Measurements from ENCODE around the gene WDR90.
A peak's percentile ranks its signal among the peaks of the same experiment; 100 is the strongest.

Gene WDR90

DNA sequence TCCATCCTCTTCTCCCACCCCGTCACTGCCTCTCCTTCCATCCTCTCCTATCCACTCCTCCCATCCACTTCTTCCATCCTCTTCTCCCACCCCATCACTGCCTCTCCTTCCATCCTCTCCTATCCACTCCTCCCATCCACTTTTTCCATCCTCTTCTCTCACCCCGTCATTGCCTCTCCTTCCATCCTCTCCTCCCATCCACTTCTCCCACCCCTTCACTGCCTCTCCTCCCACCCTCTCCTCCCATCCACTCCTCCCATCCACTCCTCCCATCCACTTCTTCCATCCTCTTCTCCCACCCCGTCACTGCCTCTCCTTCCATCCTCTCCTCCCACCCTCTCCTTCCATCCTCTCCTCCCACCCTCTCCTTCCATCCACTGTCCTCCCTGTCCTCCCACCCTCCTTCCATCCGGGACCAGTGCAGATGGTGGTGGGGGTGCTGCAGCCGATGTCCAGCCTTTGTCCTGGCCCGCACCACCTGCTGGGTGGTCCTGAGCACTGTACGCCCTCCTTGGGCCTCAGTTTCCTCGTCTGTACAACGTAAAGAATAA, 17.3 kb upstream of the WDR90 start:
- Histone ChIP-seq H3K27ac (no peak overlapping the region), H3K36me3 (peaks cover 45% of the 10 kb centered on the region), H3K27me3 (ENCODE audit: insufficient read depth, low read depth, severe bottlenecking) (no peaks in the 10 kb centered on the region), H3K9me3 (ENCODE audit: severe bottlenecking) (no peaks in the 10 kb centered on the region), H3K4me3 (ENCODE audit: low read depth, low read length) (no peak overlapping the region)
- no peak for DNase-seq
- TF ChIP-seq, protein P1, sequence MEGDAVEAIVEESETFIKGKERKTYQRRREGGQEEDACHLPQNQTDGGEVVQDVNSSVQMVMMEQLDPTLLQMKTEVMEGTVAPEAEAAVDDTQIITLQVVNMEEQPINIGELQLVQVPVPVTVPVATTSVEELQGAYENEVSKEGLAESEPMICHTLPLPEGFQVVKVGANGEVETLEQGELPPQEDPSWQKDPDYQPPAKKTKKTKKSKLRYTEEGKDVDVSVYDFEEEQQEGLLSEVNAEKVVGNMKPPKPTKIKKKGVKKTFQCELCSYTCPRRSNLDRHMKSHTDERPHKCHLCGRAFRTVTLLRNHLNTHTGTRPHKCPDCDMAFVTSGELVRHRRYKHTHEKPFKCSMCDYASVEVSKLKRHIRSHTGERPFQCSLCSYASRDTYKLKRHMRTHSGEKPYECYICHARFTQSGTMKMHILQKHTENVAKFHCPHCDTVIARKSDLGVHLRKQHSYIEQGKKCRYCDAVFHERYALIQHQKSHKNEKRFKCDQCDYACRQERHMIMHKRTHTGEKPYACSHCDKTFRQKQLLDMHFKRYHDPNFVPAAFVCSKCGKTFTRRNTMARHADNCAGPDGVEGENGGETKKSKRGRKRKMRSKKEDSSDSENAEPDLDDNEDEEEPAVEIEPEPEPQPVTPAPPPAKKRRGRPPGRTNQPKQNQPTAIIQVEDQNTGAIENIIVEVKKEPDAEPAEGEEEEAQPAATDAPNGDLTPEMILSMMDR (IDR thresholded peaks at IDR 0.05; ENCODE audit: low read depth, low read length) = no peak

DNA sequence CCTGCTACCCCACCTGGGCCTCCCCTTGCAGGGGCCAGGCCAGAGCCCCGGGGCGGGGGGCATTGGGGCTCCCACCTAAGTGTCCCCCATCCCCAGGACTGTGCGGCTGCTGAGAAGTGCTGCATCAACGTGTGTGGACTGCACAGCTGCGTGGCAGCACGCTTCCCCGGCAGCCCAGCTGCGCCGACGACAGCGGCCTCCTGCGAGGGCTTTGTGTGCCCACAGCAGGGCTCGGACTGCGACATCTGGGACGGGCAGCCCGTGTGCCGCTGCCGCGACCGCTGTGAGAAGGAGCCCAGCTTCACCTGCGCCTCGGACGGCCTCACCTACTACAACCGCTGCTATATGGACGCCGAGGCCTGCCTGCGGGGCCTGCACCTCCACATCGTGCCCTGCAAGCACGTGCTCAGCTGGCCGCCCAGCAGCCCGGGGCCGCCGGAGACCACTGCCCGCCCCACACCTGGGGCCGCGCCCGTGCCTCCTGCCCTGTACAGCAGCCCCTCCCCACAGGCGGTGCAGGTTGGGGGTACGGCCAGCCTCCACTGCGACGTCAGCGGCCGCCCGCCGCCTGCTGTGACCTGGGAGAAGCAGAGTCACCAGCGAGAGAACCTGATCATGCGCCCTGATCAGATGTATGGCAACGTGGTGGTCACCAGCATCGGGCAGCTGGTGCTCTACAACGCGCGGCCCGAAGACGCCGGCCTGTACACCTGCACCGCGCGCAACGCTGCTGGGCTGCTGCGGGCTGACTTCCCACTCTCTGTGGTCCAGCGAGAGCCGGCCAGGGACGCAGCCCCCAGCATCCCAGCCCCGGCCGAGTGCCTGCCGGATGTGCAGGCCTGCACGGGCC, 16.5 kb upstream of the WDR90 start:
- no peak for DNase-seq
- H3K36me3 ChIP-seq = peaks cover 37% of the 10 kb centered on the region
- TF ChIP-seq, protein P1 (IDR thresholded peaks at IDR 0.05; ENCODE audit: low read depth, low read length) = no peak
- H3K9me3 ChIP-seq (ENCODE audit: severe bottlenecking) = no peaks in the 10 kb centered on the region
- no peaks in the 10 kb centered on the region for H3K27me3 ChIP-seq (ENCODE audit: insufficient read depth, low read depth, severe bottlenecking)
- no peak overlapping the region for H3K4me3 ChIP-seq (ENCODE audit: low read depth, low read length)
- H3K27ac ChIP-seq = no peak overlapping the region

DNA sequence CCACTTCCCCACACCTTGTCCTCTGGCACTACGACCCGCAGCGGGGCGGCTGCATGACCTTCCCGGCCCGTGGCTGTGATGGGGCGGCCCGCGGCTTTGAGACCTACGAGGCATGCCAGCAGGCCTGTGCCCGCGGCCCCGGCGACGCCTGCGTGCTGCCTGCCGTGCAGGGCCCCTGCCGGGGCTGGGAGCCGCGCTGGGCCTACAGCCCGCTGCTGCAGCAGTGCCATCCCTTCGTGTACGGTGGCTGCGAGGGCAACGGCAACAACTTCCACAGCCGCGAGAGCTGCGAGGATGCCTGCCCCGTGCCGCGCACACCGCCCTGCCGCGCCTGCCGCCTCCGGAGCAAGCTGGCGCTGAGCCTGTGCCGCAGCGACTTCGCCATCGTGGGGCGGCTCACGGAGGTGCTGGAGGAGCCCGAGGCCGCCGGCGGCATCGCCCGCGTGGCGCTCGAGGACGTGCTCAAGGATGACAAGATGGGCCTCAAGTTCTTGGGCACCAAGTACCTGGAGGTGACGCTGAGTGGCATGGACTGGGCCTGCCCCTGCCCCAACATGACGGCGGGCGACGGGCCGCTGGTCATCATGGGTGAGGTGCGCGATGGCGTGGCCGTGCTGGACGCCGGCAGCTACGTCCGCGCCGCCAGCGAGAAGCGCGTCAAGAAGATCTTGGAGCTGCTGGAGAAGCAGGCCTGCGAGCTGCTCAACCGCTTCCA, 15.7 kb upstream of the WDR90 start:
- DNase-seq = no peak
- Histone ChIP-seq H3K4me3 (ENCODE audit: low read depth, low read length) (no peak overlapping the region), H3K9me3 (ENCODE audit: severe bottlenecking) (no peaks in the 10 kb centered on the region), H3K27me3 (ENCODE audit: insufficient read depth, low read depth, severe bottlenecking) (no peaks in the 10 kb centered on the region), H3K27ac (no peak overlapping the region), H3K36me3 (peaks cover 29% of the 10 kb centered on the region)
- TF ChIP-seq, protein P1 (IDR thresholded peaks at IDR 0.05; ENCODE audit: low read depth, low read length) = no peak

DNA sequence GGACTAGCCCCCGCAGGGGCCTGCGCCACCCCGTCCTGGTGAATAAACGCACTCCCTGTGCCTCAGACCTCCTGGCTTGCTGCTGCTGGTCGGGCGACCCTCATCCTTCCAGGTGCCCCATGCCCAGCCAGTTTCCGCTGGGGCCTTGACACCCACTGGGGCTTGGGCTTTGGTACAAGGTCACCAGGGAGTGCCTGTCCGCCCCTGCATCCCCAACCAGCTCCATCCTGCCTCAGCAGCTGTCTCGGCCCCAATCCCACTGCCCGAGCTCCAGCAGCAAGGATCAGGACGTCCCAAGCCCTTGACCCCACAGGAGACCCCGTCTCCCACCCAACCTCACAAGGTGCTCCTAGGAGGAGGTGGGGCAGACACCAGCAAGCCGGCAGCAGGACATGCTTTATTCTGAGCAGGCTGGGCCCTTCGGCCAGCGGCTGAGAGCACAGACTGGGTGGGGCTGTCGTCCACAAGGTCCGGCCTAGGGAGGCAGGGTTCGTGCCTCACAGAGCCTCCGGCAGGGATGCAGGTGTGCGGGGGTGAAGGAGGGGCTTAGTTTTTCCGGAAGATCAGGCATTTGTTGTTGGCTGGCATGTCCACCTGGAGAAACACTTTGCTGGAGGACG, 15.0 kb upstream of the WDR90 start:
- no peak for DNase-seq

DNA sequence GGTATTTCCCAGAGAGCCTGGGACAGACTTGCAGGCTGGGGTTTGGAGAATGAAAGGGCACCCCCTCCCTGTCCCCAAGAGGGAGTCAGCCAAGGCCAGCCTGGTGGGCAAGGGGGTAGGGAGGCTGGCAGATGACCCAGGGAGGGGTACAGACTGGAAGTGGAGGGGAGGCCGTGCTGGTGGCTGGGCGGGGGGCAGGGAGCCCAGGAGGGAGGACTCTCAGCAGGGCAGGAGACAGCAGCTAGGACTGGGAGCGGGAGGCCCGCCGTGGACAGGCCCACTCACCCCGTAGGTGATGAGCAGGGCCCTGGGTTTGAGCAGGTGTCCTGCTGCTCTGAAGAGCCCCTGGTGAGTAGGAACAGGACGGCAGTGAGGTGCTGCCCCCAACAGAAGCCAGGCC, 14.2 kb upstream of the WDR90 start:
- Histone ChIP-seq H3K27me3 (ENCODE audit: insufficient read depth, low read depth, severe bottlenecking) (no peaks in the 10 kb centered on the region), H3K27ac (no peak overlapping the region), H3K9me3 (ENCODE audit: severe bottlenecking) (no peaks in the 10 kb centered on the region), H3K36me3 (peaks cover 22% of the 10 kb centered on the region), H3K4me3 (ENCODE audit: low read depth, low read length) (peak overlapping the region; percentile 88; the same call in 1 of the 2 replicates)
- TF ChIP-seq, protein P1 (IDR thresholded peaks at IDR 0.05; ENCODE audit: low read depth, low read length) = no peak
- no peak for DNase-seq

More for the DNA sequence above, 15.0 kb upstream of the WDR90 start:
- no peaks in the 10 kb centered on the region for H3K9me3 ChIP-seq (ENCODE audit: severe bottlenecking)
- H3K36me3 ChIP-seq = peaks cover 22% of the 10 kb centered on the region
- no peak overlapping the region for H3K27ac ChIP-seq
- TF ChIP-seq, protein P1 (IDR thresholded peaks at IDR 0.05; ENCODE audit: low read depth, low read length) = no peak
- no peak overlapping the region for H3K4me3 ChIP-seq (ENCODE audit: low read depth, low read length)
- no peaks in the 10 kb centered on the region for H3K27me3 ChIP-seq (ENCODE audit: insufficient read depth, low read depth, severe bottlenecking)
